ENCODE measurements around the gene CKM.

GRCh38 chr19:45304141-45304926 lies 18.3 kb downstream of the CKM start:
- TF ChIP-seq YY1 (IDR thresholded peaks at IDR 0.05; ENCODE audit: insufficient read depth, insufficient read length) (no peak), SUZ12 (IDR thresholded peaks at IDR 0.05; ENCODE audit: extremely low read depth, insufficient read depth, insufficient read length) (no peak)
